Tibial nerve (tissue), 4 donors: Measurements from ENCODE around the gene ANKS1A.

Experiments used
- CTCF ChIP-seq, 5 experiments: fragments of 200-600 bp in 3 of 5; fragments of 450-650 bp in 2 of 5; sonication (generic) in 3 of 5; IDR thresholded peaks; one replicate each; pipeline ENCODE4 v1.5.1; 2016 to 2019; ENCODE audit warnings: antibody characterized with exemption in 5 of 5, mild to moderate bottlenecking in 3 of 5, moderate library complexity in 2 of 5
- EP300 ChIP-seq, 2 donors: sonication (generic); formaldehyde crosslinking; IDR thresholded peaks; one replicate each; pipeline ENCODE4 v1.6.1; 2017; ENCODE audit warnings: antibody characterized with exemption in 2 of 2, mild to moderate bottlenecking in 1 of 2
- POLR2A ChIP-seq, 2 donors: fragments of 450-650 bp; IDR thresholded peaks; one replicate each; pipeline ENCODE4 v1.6.1; 2017; ENCODE audit warnings: antibody characterized with exemption in 2 of 2, mild to moderate bottlenecking in 2 of 2, moderate library complexity in 2 of 2

DNA sequence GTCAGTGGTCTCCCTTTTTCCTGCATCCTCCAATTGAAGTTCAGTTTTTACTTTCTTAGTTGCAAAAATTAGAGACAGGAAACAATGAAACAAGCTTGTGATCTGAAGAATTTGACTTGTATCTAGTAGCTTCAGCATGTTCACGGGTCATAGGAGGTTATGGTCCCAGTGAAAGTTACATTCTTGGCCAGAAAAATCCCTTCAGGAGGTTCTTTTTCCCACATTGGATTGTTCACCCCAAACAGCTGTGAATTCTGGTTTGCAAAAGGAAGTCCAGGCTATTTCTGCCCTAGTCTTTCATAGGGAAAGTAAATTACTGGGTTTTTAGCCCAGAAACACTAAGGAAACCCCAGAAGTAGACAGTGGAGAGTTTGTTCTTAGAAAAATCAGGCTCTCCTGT, 8.1 kb downstream of the ANKS1A start:
- TF ChIP-seq CTCF (IDR thresholded peaks at IDR 0.05), result no peak
- TF ChIP-seq POLR2A (IDR thresholded peaks at IDR 0.05), result no peak
- no peak for TF ChIP-seq EP300 (IDR thresholded peaks at IDR 0.05)
